B cell (primary cell): ENCODE measurements around the gene TSC22D2. TPM values are rescaled to one million over a fixed set of nuclear protein-coding genes. Genes with fewer than 3 reads are reported as not detected.

ENCODE experiments used
- ATAC-seq: fragments of 200-7000 bp; cut with Tn5 transposase; one replicate; pipeline ENCODE4 v1.10.0; 2021; ENCODE audit warnings: low read depth, mild to moderate bottlenecking, moderate number of reproducible peaks, moderate library complexity
- CTCF ChIA-PET: fragments of 350-600 bp; sonication (Branson Sonifier 250); formaldehyde crosslinking; loops from one replicate; lab custom pipeline; 2021; ENCODE audit warnings: antibody characterized with exemption, inconsistent platforms; lab: Charles Lee
- POLR2A ChIA-PET: fragments of 350-600 bp; sonication (Branson Sonifier 250); formaldehyde crosslinking; loops from one replicate; lab custom pipeline; 2021; ENCODE audit warnings: antibody characterized with exemption; lab: Charles Lee
- DNase-seq: peaks from one replicate; pipeline ENCODE4 v3.0.0; 2013
- H2AFZ ChIP-seq: 2 replicates; pipeline ENCODE4 v1.6.1; 2012; ENCODE audit warnings: mild to moderate bottlenecking, low read depth, low read length; ENCODE audit not compliant: insufficient read depth, poor library complexity, severe bottlenecking
- H3K27ac ChIP-seq, 2 donors: 1 replicate in 1 of 2; 2 replicates in 1 of 2; pipeline ENCODE4 v1.5.1; 2012 to 2013; ENCODE audit warnings: low read length in 2 of 2, mild to moderate bottlenecking in 2 of 2, moderate library complexity in 1 of 2
- H3K27me3 ChIP-seq, 4 experiments: fragments of 200-600 bp in 1 of 4; sonication (generic) in 1 of 4; replicated peaks in 1 of 4; 1 replicate in 2 of 4; 2 replicates in 2 of 4; pipeline versions ENCODE4 v1.6.1 to v1.7.0; 2013 to 2016; ENCODE audit warnings: low read length in 3 of 4, mild to moderate bottlenecking in 2 of 4, mixed read lengths in 1 of 4, moderate library complexity in 1 of 4; ENCODE audit not compliant: insufficient read depth in 4 of 4, control insufficient read depth in 3 of 4; ENCODE audit errors: control extremely low read depth in 1 of 4
- H3K36me3 ChIP-seq, 2 experiments: replicated peaks in 1 of 2; 1 replicate in 1 of 2; 2 replicates in 1 of 2; pipeline versions ENCODE4 v1.6.1 to v1.7.1; 2013; ENCODE audit warnings: low read length in 1 of 2; ENCODE audit not compliant: insufficient read depth in 2 of 2, control insufficient read depth in 1 of 2; ENCODE audit errors: control extremely low read depth in 1 of 2, extremely low read depth in 1 of 2
- H3K4me1 ChIP-seq, 2 donors: fragments of 200-600 bp in 1 of 2; sonication (generic) in 1 of 2; 1 replicate in 1 of 2; 2 replicates in 1 of 2; pipeline versions ENCODE4 v1.5.1 to v1.6.1; 2013 to 2017; ENCODE audit warnings: low read length in 2 of 2; ENCODE audit not compliant: control insufficient read depth in 2 of 2, insufficient read depth in 2 of 2
- H3K4me2 ChIP-seq: replicated peaks from 2 replicates; pipeline ENCODE3; 2012; ENCODE audit warnings: mild to moderate bottlenecking, low read depth, low read length; ENCODE audit not compliant: poor library complexity, severe bottlenecking
- H3K4me3 ChIP-seq, 5 experiments: fragments of 200-600 bp in 1 of 5; sonication (generic) in 1 of 5; 1 replicate in 3 of 5; 2 replicates in 2 of 5; pipeline versions ENCODE4 v1.5.1 to v1.7.0; 2011 to 2016; ENCODE audit warnings: low read length in 4 of 5, mild to moderate bottlenecking in 4 of 5, low read depth in 2 of 5, control low read depth in 1 of 5, moderate library complexity in 1 of 5; ENCODE audit not compliant: insufficient read depth in 1 of 5; ENCODE audit errors: control extremely low read depth in 1 of 5, extremely low read depth in 1 of 5
- H3K79me2 ChIP-seq: fragments of 200-600 bp; sonication (generic); one replicate; pipeline ENCODE4 v1.6.0; 2016; ENCODE audit warnings: low read length; ENCODE audit not compliant: control insufficient read depth, insufficient read depth
- H3K9ac ChIP-seq: fragments of 200-600 bp; sonication (generic); 2 replicates; pipeline ENCODE4 v1.6.1; 2017; ENCODE audit warnings: mild to moderate bottlenecking, low read length, moderate library complexity
- H3K9me3 ChIP-seq, 3 donors: one replicate each; pipeline versions ENCODE4 v1.6.1 to v1.7.1; 2013; ENCODE audit warnings: low read length in 2 of 3; ENCODE audit not compliant: control insufficient read depth in 2 of 3, insufficient read depth in 1 of 3; ENCODE audit errors: control extremely low read depth in 1 of 3
- H4K20me1 ChIP-seq: 2 replicates; pipeline ENCODE4 v1.6.0; 2012; ENCODE audit warnings: mild to moderate bottlenecking, low read length; ENCODE audit not compliant: insufficient read depth, control insufficient read depth, poor library complexity, severe bottlenecking
- H3K27ac Mint-ChIP-seq: one replicate; pipeline ENCODE4 v1.8.0; 2021; ENCODE audit warnings: mixed read lengths
- H3K27me3 Mint-ChIP-seq: one replicate; pipeline ENCODE4 v1.8.0; 2021; ENCODE audit warnings: mixed read lengths
- H3K4me1 Mint-ChIP-seq: one replicate; pipeline ENCODE4 v1.8.0; 2021; ENCODE audit warnings: mixed read lengths
- H3K4me3 Mint-ChIP-seq: one replicate; pipeline ENCODE4 v1.8.0; 2021; ENCODE audit warnings: mixed read lengths
- H3K9me3 Mint-ChIP-seq: one replicate; pipeline ENCODE4 v1.8.0; 2022; ENCODE audit warnings: mixed read lengths; ENCODE audit not compliant: insufficient read depth
- CTCF ChIP-seq: fragments of 200-600 bp; IDR thresholded peaks from one replicate; pipeline ENCODE4 v1.8.0; 2022; ENCODE audit warnings: antibody characterized with exemption, mild to moderate bottlenecking
- EZH2 ChIP-seq: IDR thresholded peaks from 2 replicates; pipeline ENCODE4 v1.6.1; 2012; ENCODE audit warnings: borderline replicate concordance, low read depth, mild to moderate bottlenecking, moderate library complexity, low read length; ENCODE audit not compliant: insufficient read depth, poor library complexity, severe bottlenecking
- WGBS: methylation state at CpG from one replicate; pipeline ENCODE4 v1.1.5; 2013; ENCODE audit warnings: missing lambda C conversion rate; ENCODE audit not compliant: insufficient coverage; 5-methylcytosine and 5-hydroxymethylcytosine counted together
- intact Hi-C: fragments of 100-400 bp; cut with micrococcal nuclease; formaldehyde crosslinking; loops from one replicate; pipeline ENCODE4 v1.10.0; 2022
- polyA plus RNA-seq: library from polyadenylated mRNA; depleted of rRNA; stranded (reverse); fragments of >200 nt; gene quantifications from 2 replicates; pipeline ENCODE4 v1.2.3, GENCODE V29; 2012
- total RNA-seq, 2 donors: library from RNA; stranded (reverse); fragments of 120-200 nt in 1 of 2; gene quantifications; 1 replicate in 1 of 2; 2 replicates in 1 of 2; pipeline versions ENCODE4 v1.2.3 to v1.2.4, GENCODE V29; 2013 to 2022

The TSC22D2 gene
- total and polyA plus RNA-seq, 2 donors (not counting 1 experiment from before 2014, with no cell fraction given), result 17.2 to 45.9 TPM

GRCh38 chr3:150483226-150483625 is 75.1 kb downstream of the TSC22D2 start:
- no peaks in the 10 kb centered on the region for H3K27me3 ChIP-seq
- no peaks in the 10 kb centered on the region for H3K79me2 ChIP-seq
- H2AFZ ChIP-seq, result no peak overlapping the region
- ATAC-seq (no peak), DNase-seq (no peak)
- H3K36me3 ChIP-seq, result no peaks in the 10 kb centered on the region
- no peak overlapping the region for H3K4me2 ChIP-seq
- no peaks in the 10 kb centered on the region for H4K20me1 ChIP-seq
- intact Hi-C loops, result no loop called here
- no peak overlapping the region for H3K4me3 ChIP-seq
- no peak overlapping the region for H3K27ac Mint-ChIP-seq
- H3K27me3 Mint-ChIP-seq, result no peaks in the 10 kb centered on the region
- no peak overlapping the region for H3K27ac ChIP-seq
- ChIA-PET CTCF (no interaction called here), POLR2A (no interaction called here)
- peaks cover 3 to 23% (median 11%) of the 10 kb centered on the region in 3 donors for H3K9me3 ChIP-seq
- H3K4me1 Mint-ChIP-seq, result no peaks in the 10 kb centered on the region
- no peaks in the 10 kb centered on the region for H3K4me1 ChIP-seq
- no peak overlapping the region for H3K9ac ChIP-seq
- no peak overlapping the region for H3K4me3 Mint-ChIP-seq
- H3K9me3 Mint-ChIP-seq, result peaks cover 15% of the 10 kb centered on the region
- no peak for TF ChIP-seq EZH2
- TF ChIP-seq CTCF, result no peak

- Mint-ChIP-seq H3K27me3 (no peaks in the 10 kb centered on the region), H3K4me3 (no peak overlapping the region), H3K27ac (no peak overlapping the region), H3K9me3 (peaks cover 15% of the 10 kb centered on the region), H3K4me1 (no peaks in the 10 kb centered on the region)
- intact Hi-C loops, result no loop called here
- TF ChIP-seq EZH2, result no peak
- TF ChIP-seq CTCF, result no peak
- H3K9me3 ChIP-seq, result peaks cover 3 to 14% (median 11%) of the 10 kb centered on the region in 3 donors
- H3K4me1 ChIP-seq, result no peaks in the 10 kb centered on the region
- no peaks in the 10 kb centered on the region for H3K79me2 ChIP-seq
- H3K27ac ChIP-seq, result no peak overlapping the region
- ChIA-PET POLR2A (no interaction called here), CTCF (no interaction called here)
- H4K20me1 ChIP-seq, result no peaks in the 10 kb centered on the region
- no peak for ATAC-seq
- H3K4me2 ChIP-seq, result no peak overlapping the region
- no peak overlapping the region for H3K9ac ChIP-seq
- H3K36me3 ChIP-seq, result no peaks in the 10 kb centered on the region
- WGBS, result no CpG with 5 or more reads among the region's 1 CpG
- no peak for DNase-seq
- no peak overlapping the region for H2AFZ ChIP-seq
- no peak overlapping the region for H3K4me3 ChIP-seq
- H3K27me3 ChIP-seq, result no peaks in the 10 kb centered on the region
These were observed 76.3 kb downstream of the TSC22D2 start for GRCh38 chr3:150484410-150484809.
